HEK293T (cell line): ENCODE results near the gene RSL1D1.
"Not testable (repeated sequence)": the region's sequence is repeated elsewhere in the genome, so short reads cannot be mapped to it uniquely, and the experiment has no call there.

Experiments
- CTCF ChIA-PET: fragments of 350-600 bp; formaldehyde crosslinking; extraction: SDS; loops from one replicate; lab custom pipeline; 2021; ENCODE audit warnings: antibody characterized with exemption, inconsistent platforms; lab: Yijun Ruan, JAX
- POLR2A ChIA-PET: fragments of 350-600 bp; formaldehyde crosslinking; extraction: SDS; loops from one replicate; lab custom pipeline; 2020; ENCODE audit warnings: antibody characterized with exemption, inconsistent platforms; lab: Yijun Ruan, JAX
- DNase-seq: peaks from one replicate; pipeline ENCODE4 v3.0.0; 2012; ENCODE audit warnings: mixed read lengths; ENCODE audit errors: extremely low spot score
- ARNT ChIP-seq: fragments of 450-650 bp; IDR thresholded peaks from 2 replicates; pipeline ENCODE4 v1.6.1; 2017; ENCODE audit warnings: mild to moderate bottlenecking
- BHLHE40 ChIP-seq: fragments of 450-650 bp; IDR thresholded peaks from 2 replicates; pipeline ENCODE4 v1.6.1; 2016; ENCODE audit warnings: mild to moderate bottlenecking, moderate library complexity, borderline replicate concordance
- CTBP1 ChIP-seq: fragments of 450-650 bp; IDR thresholded peaks from 2 replicates; pipeline ENCODE4 v1.6.1; 2016; ENCODE audit warnings: borderline replicate concordance
- ELF4 ChIP-seq: fragments of 450-650 bp; IDR thresholded peaks from 2 replicates; pipeline ENCODE4 v1.6.1; 2017; ENCODE audit warnings: antibody characterized with exemption
- FOXA1 ChIP-seq: fragments of 450-650 bp; IDR thresholded peaks from 2 replicates; pipeline ENCODE4 v1.6.1; 2016; ENCODE audit warnings: mild to moderate bottlenecking
- FOXK2 ChIP-seq: fragments of 450-650 bp; IDR thresholded peaks from 2 replicates; pipeline ENCODE4 v1.6.1; 2016; ENCODE audit warnings: mild to moderate bottlenecking
- FOXM1 ChIP-seq: fragments of 450-650 bp; IDR thresholded peaks from 2 replicates; pipeline ENCODE4 v1.6.1; 2017; ENCODE audit warnings: mild to moderate bottlenecking, borderline replicate concordance
- HDGF ChIP-seq: fragments of 450-650 bp; IDR thresholded peaks from 2 replicates; pipeline ENCODE4 v1.6.1; 2017; ENCODE audit warnings: antibody characterized with exemption, borderline replicate concordance
- L3MBTL2 ChIP-seq: fragments of 450-650 bp; conservative IDR thresholded peaks from 2 replicates; pipeline ENCODE4 v1.6.1; 2016; ENCODE audit warnings: mild to moderate bottlenecking
- LEF1 ChIP-seq: fragments of 450-650 bp; IDR thresholded peaks from 2 replicates; pipeline ENCODE4 v1.6.1; 2017; ENCODE audit warnings: mild to moderate bottlenecking, borderline replicate concordance
- NFRKB ChIP-seq: fragments of 450-650 bp; IDR thresholded peaks from 2 replicates; pipeline ENCODE4 v1.6.1; 2016; ENCODE audit warnings: mild to moderate bottlenecking, moderate library complexity
- SP1 ChIP-seq: fragments of 450-650 bp; IDR thresholded peaks from 2 replicates; pipeline ENCODE4 v1.6.1; 2017
- SUZ12 ChIP-seq: fragments of 450-650 bp; IDR thresholded peaks from 2 replicates; pipeline ENCODE4 v1.6.1; 2016; ENCODE audit warnings: mild to moderate bottlenecking
- TARDBP ChIP-seq: fragments of 450-650 bp; IDR thresholded peaks from 2 replicates; pipeline ENCODE4 v1.6.1; 2016
- ZNF384 ChIP-seq: fragments of 450-650 bp; IDR thresholded peaks from 2 replicates; pipeline ENCODE4 v1.6.1; 2016
- TF ChIP-seq, protein P1 (sequence below): fragments of 450-650 bp; IDR thresholded peaks from 2 replicates; pipeline ENCODE4 v1.6.1; 2016

RSL1D1 gene

DNA sequence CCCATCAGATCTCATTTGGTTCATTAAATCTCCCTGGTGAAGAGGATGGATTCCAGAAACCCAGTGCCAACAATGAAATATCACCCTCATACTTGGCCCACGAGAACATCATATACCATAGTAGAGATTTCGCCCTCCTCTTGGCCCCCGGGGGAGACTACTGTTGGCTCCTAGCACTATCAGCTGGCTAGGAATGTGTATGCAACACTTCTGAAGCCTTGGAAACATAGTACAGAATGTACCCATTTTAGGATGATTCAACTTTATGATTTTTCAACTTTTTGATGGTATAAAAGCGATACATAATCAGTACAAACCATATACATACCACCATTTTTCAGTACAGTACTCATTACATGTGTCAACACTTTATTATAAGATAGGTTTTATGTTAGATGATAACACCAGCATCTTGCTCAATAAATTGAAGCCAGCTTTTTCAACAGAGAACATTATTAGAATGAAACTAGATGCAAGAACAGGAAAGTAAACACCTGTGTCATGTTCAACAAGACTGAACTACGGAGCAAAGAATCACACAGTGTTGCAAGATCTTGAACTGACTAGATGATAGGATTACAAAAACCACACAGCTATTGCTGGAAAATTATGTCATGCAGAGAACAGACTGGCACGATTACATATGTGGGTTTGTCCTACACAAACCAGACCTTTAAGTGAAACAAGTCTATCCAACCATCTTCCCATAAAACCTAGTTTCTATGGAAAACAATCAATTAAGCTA, 17.2 kb downstream of the RSL1D1 start:
- POLR2A ChIA-PET: interaction anchor here (1.7 kb wide), 1 partner anchor 37 kb away, joined by 4 read pairs; the partner anchor contains the start of gene ZC3H7A
- no peak for DNase-seq
- TF ChIP-seq ZNF384: no peak
- TF ChIP-seq FOXM1: no peak
- TF ChIP-seq ELF4: no peak
- TF ChIP-seq L3MBTL2: no peak
- TF ChIP-seq, protein P1, sequence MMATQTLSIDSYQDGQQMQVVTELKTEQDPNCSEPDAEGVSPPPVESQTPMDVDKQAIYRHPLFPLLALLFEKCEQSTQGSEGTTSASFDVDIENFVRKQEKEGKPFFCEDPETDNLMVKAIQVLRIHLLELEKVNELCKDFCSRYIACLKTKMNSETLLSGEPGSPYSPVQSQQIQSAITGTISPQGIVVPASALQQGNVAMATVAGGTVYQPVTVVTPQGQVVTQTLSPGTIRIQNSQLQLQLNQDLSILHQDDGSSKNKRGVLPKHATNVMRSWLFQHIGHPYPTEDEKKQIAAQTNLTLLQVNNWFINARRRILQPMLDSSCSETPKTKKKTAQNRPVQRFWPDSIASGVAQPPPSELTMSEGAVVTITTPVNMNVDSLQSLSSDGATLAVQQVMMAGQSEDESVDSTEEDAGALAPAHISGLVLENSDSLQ: no peak
- TF ChIP-seq BHLHE40: no peak
- CTCF ChIA-PET: no interaction called here

DNA sequence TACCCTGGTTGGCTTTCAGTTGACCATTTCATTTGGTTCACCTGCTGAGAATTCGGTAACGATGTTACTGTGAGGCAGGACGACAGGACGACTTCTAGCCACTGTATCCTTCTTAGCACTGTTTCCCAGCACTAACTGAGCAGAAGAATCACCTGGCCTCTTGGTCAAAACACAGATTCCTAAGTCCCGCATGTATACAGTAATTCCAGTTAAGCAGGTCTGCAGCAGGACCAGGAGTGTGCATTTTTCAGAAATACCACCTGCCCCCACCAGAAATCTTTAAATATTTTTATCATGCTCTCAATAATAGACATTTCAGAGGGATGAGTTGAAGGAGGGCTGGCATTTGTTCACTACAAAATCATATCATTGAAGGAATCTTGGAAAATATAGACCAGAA, 22.6 kb downstream of the RSL1D1 start:
- TF ChIP-seq ZNF384: no peak
- no peak for DNase-seq
- ChIA-PET POLR2A (no interaction called here), CTCF (no interaction called here)

DNA sequence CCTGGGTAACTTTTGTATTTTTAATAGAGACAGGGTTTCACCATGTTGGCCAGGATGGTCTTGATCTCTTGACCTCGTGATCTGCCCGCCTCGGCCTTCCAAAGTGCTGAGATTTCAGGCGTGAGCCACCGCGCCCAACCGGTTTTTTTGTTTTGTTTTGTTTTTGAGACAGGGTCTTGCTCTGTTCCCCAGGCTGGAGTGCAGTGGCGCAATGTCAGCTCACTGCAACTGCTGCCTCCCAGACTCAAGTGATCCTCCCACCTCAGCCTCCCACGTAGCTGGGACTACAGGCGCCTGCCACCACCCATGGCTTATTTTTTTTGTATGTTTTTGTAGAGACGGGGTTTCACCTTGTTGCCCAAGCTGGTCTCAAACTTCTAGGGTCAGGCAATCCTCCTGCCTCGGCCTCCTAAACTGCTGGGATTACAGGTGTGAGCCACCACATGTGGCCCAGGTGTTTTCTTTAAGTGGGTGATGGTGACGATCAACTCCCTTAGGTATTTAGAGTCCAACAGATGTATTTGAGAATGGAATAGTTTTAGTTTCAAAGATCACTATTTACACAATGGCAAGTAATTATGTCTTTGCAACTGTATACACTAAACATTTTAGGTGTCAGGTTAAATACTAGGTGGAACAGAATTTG, 25.7 kb downstream of the RSL1D1 start:
- POLR2A ChIA-PET: interaction anchor here (1.8 kb wide), 1 partner anchor 28 kb away, joined by 8 read pairs; the partner anchor contains the start of gene ZC3H7A
- CTCF ChIA-PET, DNase-seq: not testable (repeated sequence)

- peak; percentile 25 for DNase-seq
- CTCF ChIA-PET: no interaction called here
- TF ChIP-seq L3MBTL2: no peak
- TF ChIP-seq ZNF384: 0 out of 2 replicates have a peak, but pooled peaks have one; percentile 18
- TF ChIP-seq NFRKB: no peak
- POLR2A ChIA-PET: interaction anchor here (1.8 kb wide), 1 partner anchor 27 kb away, joined by 8 read pairs; the partner anchor contains the start of gene ZC3H7A
Observed at GRCh38 chr16:11824362-11824761, 27.0 kb downstream of the RSL1D1 start.

- POLR2A ChIA-PET, CTCF ChIA-PET, DNase-seq: not testable (repeated sequence)
Observed at GRCh38 chr16:11823645-11824044, 27.7 kb downstream of the RSL1D1 start.

GRCh38 chr16:11819798-11820197, 31.5 kb downstream of the RSL1D1 start:
- DNase-seq: no peak
- CTCF ChIA-PET: no interaction called here
- POLR2A ChIA-PET: no interaction called here
- TF ChIP-seq SUZ12 (no peak), NFRKB (no peak), CTBP1 (no peak), ZNF384 (no peak), ELF4 (no peak), SP1 (no peak), FOXA1 (no peak), FOXK2 (no peak), HDGF (no peak), L3MBTL2 (no peak), BHLHE40 (no peak), TARDBP (no peak), LEF1 (no peak), FOXM1 (no peak), ARNT (no peak)

- POLR2A ChIA-PET, CTCF ChIA-PET, DNase-seq: not testable (repeated sequence)
Observed at GRCh38 chr16:11818970-11819369, 32.4 kb downstream of the RSL1D1 start.

DNA sequence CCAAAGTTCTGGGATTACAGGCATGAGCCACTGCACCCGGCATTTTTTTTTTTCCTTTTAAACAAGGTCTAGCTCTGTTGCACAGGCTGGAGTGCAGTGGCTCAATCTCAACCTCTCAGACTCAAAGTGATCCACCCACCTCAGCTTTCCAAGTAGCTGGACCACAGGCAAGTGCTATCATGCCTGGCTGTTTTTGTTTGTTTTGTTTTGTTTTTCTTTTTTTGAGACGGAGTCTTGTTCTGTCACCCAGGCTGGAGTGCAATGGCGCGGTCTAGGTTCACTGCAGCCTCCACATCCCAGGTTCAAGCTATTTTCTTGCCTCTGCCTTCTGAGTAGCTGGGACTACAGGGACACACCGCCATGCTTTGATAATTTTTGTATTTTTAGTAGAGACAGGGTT, 35.2 kb downstream of the RSL1D1 start:
- DNase-seq: no peak
- CTCF ChIA-PET: interaction anchor here (0.5 kb wide), 1 partner anchor 318 kb away, joined by 4 read pairs; no protein-coding TSS in a partner anchor
- TF ChIP-seq FOXM1: no peak
- TF ChIP-seq TARDBP: no peak
- no peak for TF ChIP-seq L3MBTL2
- no peak for TF ChIP-seq FOXK2
- TF ChIP-seq, protein P1: no peak
- no peak for TF ChIP-seq HDGF
- TF ChIP-seq CTBP1: no peak
- TF ChIP-seq ELF4: no peak
- TF ChIP-seq SP1: no peak
- no peak for TF ChIP-seq NFRKB
- POLR2A ChIA-PET: interaction anchor here (1.3 kb wide), 1 partner anchor 73 kb away, joined by 3 read pairs; the partner anchor contains the start of gene TXNDC11

DNA sequence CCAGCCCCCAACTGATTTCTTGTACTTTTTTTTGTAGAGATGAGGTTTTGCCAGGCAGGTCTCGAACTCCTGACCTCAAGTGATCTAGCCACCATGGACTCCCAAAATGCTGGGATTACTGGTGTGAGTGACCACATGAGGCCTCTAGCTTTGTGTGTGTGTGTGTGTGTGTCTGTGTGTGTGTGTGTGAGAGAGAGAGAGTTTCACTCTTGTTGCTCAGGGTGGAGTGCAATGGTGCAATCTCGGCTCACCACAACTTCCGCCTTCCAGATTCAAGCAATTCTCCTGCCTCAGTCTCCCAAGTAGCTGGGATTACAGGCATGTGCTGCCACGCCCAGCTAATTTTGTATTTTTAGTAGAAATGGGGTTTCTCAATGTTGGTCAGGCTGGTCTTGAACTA, 36.5 kb downstream of the RSL1D1 start:
- POLR2A ChIA-PET, CTCF ChIA-PET, DNase-seq: not testable (repeated sequence)
